GM18505 (cell line): ENCODE data around the gene TRNAU1AP.
"Not testable (repeated sequence)": the region's sequence is repeated elsewhere in the genome, so short reads cannot be mapped to it uniquely, and the experiment has no call there.

Experiments
- ATAC-seq: cut with Tn5 transposase; IDR thresholded peaks from one replicate; pipeline ENCODE4 v1.9.1; 2021; ENCODE audit not compliant: unreplicated experiment
- POLR2A ChIP-seq: IDR thresholded peaks from 4 replicates; pipeline ENCODE4 v1.6.1; 2011; ENCODE audit warnings: borderline replicate concordance; ENCODE audit not compliant: insufficient read depth, insufficient read length; ENCODE audit errors: extremely low read depth

TRNAU1AP gene

GRCh38 chr1:28573564-28573963 lies 20.7 kb downstream of the TRNAU1AP start:
- TF ChIP-seq POLR2A: no peak
- no peak for ATAC-seq

- TF ChIP-seq POLR2A: peak; percentile 55
- ATAC-seq: no peak
Observed at GRCh38 chr1:28577052-28577678, 24.3 kb downstream of the TRNAU1AP start.

GRCh38 chr1:28577738-28578536 lies 25.1 kb downstream of the TRNAU1AP start:
- no peak for ATAC-seq

GRCh38 chr1:28578696-28579218 lies 25.9 kb downstream of the TRNAU1AP start:
- TF ChIP-seq POLR2A: no peak
- ATAC-seq: no peak

More at GRCh38 chr1:28577738-28578536, 25.1 kb downstream of the TRNAU1AP start:
- no peak for TF ChIP-seq POLR2A

GRCh38 chr1:28579401-28579800 lies 26.5 kb downstream of the TRNAU1AP start:
- TF ChIP-seq POLR2A: no peak
- no peak for ATAC-seq

GRCh38 chr1:28580722-28581530 lies 28.0 kb downstream of the TRNAU1AP start:
- ATAC-seq: peak; percentile 18
- TF ChIP-seq POLR2A: no peak

GRCh38 chr1:28581531-28582247 lies 28.8 kb downstream of the TRNAU1AP start:
- TF ChIP-seq POLR2A: peak; percentile 100
- ATAC-seq: peak; percentile 73

- no peak for TF ChIP-seq POLR2A
Observed at GRCh38 chr1:28582248-28582615, 29.3 kb downstream of the TRNAU1AP start.

GRCh38 chr1:28586585-28587391 lies 33.9 kb downstream of the TRNAU1AP start:
- ATAC-seq: not testable (repeated sequence)

More at GRCh38 chr1:28582248-28582615, 29.3 kb downstream of the TRNAU1AP start:
- ATAC-seq: no peak

- ATAC-seq: no peak
- no peak for TF ChIP-seq POLR2A
Observed at GRCh38 chr1:28591708-28592320, 38.9 kb downstream of the TRNAU1AP start, which contains the start of gene RAB42. Gene RAB42, plus strand, starts transcription at chr1:28592265. Its CDS starts 247 bp downstream, at chr1:28592512.

- no peak for ATAC-seq
- TF ChIP-seq POLR2A: no peak
Observed at GRCh38 chr1:28592321-28593071, 39.6 kb downstream of the TRNAU1AP start.

- ATAC-seq: not testable (repeated sequence)
Observed at GRCh38 chr1:28593988-28594356, 41.1 kb downstream of the TRNAU1AP start.

GRCh38 chr1:28594686-28595411 lies 42.0 kb downstream of the TRNAU1AP start:
- ATAC-seq: not testable (repeated sequence)
